Measurements from ENCODE around the gene ARHGAP26. TPM values are rescaled to one million over a fixed set of nuclear protein-coding genes. Genes with fewer than 3 reads are reported as not detected.

The ARHGAP26 gene
- total RNA-seq, 1 experiment from 2014 or later, result 34.5 TPM

DNA sequence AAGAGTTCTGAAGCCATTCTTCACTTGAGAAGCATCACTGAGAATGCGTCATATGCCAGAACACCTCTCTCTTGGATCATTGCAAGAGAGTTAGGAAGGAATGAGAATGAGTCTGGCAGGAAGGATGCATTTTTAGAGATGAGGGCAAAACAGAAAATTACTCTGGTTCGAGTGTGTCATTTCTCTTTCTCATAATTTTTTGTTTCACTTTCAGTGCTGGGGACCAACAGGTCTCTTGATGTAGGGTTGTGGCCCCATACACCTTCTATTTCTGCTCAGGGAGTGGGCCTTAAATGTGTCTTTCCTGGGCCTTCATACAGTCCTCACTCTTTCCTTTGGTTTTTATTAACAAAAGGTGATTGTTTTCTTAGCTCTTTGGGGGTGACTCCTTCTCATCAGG, 330.9 kb downstream of the ARHGAP26 start (continued):
- TF ChIP-seq, protein P1, sequence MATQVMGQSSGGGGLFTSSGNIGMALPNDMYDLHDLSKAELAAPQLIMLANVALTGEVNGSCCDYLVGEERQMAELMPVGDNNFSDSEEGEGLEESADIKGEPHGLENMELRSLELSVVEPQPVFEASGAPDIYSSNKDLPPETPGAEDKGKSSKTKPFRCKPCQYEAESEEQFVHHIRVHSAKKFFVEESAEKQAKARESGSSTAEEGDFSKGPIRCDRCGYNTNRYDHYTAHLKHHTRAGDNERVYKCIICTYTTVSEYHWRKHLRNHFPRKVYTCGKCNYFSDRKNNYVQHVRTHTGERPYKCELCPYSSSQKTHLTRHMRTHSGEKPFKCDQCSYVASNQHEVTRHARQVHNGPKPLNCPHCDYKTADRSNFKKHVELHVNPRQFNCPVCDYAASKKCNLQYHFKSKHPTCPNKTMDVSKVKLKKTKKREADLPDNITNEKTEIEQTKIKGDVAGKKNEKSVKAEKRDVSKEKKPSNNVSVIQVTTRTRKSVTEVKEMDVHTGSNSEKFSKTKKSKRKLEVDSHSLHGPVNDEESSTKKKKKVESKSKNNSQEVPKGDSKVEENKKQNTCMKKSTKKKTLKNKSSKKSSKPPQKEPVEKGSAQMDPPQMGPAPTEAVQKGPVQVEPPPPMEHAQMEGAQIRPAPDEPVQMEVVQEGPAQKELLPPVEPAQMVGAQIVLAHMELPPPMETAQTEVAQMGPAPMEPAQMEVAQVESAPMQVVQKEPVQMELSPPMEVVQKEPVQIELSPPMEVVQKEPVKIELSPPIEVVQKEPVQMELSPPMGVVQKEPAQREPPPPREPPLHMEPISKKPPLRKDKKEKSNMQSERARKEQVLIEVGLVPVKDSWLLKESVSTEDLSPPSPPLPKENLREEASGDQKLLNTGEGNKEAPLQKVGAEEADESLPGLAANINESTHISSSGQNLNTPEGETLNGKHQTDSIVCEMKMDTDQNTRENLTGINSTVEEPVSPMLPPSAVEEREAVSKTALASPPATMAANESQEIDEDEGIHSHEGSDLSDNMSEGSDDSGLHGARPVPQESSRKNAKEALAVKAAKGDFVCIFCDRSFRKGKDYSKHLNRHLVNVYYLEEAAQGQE (IDR thresholded peaks at IDR 0.05; ENCODE audit: low read depth), result no peak
- no peak for TF ChIP-seq ZNF274 (IDR thresholded peaks at IDR 0.05; ENCODE audit: low read depth, low read length)

DNA sequence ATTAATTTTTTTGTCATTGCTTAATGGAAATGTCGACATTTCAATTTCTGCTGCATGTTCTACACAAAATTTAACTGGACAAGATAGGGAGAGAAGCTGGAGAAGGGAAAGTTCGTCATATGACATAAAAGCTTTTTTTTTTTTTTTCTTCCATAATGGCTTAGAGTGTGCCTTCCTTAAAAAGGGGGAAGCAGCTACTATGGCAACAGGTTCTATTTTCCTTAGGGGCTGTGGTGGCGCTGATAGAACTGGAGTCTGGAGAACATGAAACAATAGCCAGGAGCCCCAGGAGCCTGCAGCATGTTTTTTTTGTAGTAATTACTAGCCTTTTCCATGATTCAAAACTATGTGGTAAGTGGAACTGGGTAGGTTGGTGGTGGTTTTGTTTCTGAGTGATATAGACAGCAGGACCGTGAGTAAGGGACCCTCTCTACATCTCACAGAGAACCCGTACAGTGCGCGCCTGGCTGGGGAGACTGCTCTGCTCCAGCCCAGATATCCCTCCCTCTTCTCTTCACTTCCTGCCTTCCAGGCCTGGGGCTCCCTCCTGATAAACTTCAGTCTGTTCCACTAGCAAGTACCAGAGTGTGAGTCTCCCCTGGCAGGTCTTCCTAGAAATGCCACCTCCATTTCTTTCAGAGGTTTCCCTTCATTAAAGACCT, 331.7 kb downstream of the ARHGAP26 start:
- intact Hi-C loops (cut with micrococcal nuclease), result loop anchor here (10.0 kb wide), 1 partner anchor 583 kb away; no protein-coding TSS in a partner anchor
- ChIA-PET POLR2A (no interaction called here), RAD21 (ENCODE audit: low non-redundant PET in 1 of 2, low total read pairs in 2 of 2, uncharacterized antibody in 2 of 2, unreplicated experiment in 2 of 2) (no interaction called here), CTCF (no interaction called here)
- H3K9ac ChIP-seq (ENCODE audit: low read length), result no peak overlapping the region
- H4K20me1 ChIP-seq (ENCODE audit: insufficient read depth), result no peaks in the 10 kb centered on the region
- TF ChIP-seq ELF1 (IDR thresholded peaks at IDR 0.05; ENCODE audit: borderline replicate concordance, low read depth) (no peak), ZNF274 (IDR thresholded peaks at IDR 0.05; ENCODE audit: low read depth, low read length) (no peak)
- no TSS peak for BruUV-seq (replicated peaks)
- no peaks in the 10 kb centered on the region for H3K4me1 ChIP-seq (ENCODE audit: control insufficient read depth in 1 of 2, insufficient read depth in 2 of 2, low read length in 2 of 2)
- no peaks in the 10 kb centered on the region for H3K27me3 ChIP-seq (ENCODE audit: insufficient read depth, low read length)
- ATAC-seq (no peak; the same call in 1 of the 2 replicates), DNase-seq (ENCODE audit: low read depth, low spot score) (no peak)
- H3K27ac ChIP-seq (ENCODE audit: low read depth, low read length), result no peak overlapping the region
- no peak overlapping the region for H3K4me3 ChIP-seq (replicated peaks in 1 of 2; ENCODE audit: low read depth in 1 of 2, low read length in 2 of 2)
- no peaks in the 10 kb centered on the region for H3K9me3 ChIP-seq (ENCODE audit: control insufficient read depth in 1 of 2, insufficient read depth in 1 of 2, low read depth in 1 of 2, low read length in 2 of 2)
- H3K36me3 ChIP-seq (ENCODE audit: control insufficient read depth in 1 of 2, insufficient read depth in 2 of 2, low read length in 2 of 2), result no peaks in the 10 kb centered on the region
- no peaks in the 10 kb centered on the region for H3K9me2 ChIP-seq (ENCODE audit: insufficient read depth)
- no peak overlapping the region for H3K4me2 ChIP-seq (ENCODE audit: low read length)
- H2AFZ ChIP-seq (ENCODE audit: low read depth, low read length, poor library complexity, severe bottlenecking), result no peak overlapping the region
- H3K79me2 ChIP-seq (ENCODE audit: insufficient read depth, low read length), result no peaks in the 10 kb centered on the region
